Breast epithelium (tissue), 4 donors: ENCODE results near the gene KCNH5. TPM values are rescaled to one million over a fixed set of nuclear protein-coding genes. Genes with fewer than 3 reads are reported as not detected.
"Not testable (repeated sequence)": the region's sequence is repeated elsewhere in the genome, so short reads cannot be mapped to it uniquely, and the experiment has no call there.

Source experiments
- DNase-seq, 2 donors: peaks; one replicate each; pipeline ENCODE4 v3.0.0-alpha.2; 2019; ENCODE audit warnings: low spot score in 2 of 2
- H3K27ac ChIP-seq, 2 donors: fragments of 200-600 bp; sonication (generic) in 1 of 2; one replicate each; pipeline ENCODE4 v1.5.1; 2016 to 2019; ENCODE audit warnings: mild to moderate bottlenecking in 1 of 2
- H3K27me3 ChIP-seq, 2 donors: fragments of 200-600 bp; sonication (generic) in 1 of 2; one replicate each; pipeline versions ENCODE4 v1.5.1 to v1.6.0; 2017 to 2019; ENCODE audit warnings: control low read depth in 1 of 2, mild to moderate bottlenecking in 1 of 2
- H3K36me3 ChIP-seq: fragments of 200-600 bp; one replicate; pipeline ENCODE4 v1.5.1; 2019
- H3K4me1 ChIP-seq, 2 donors: fragments of 200-600 bp; sonication (generic); one replicate each; pipeline ENCODE4 v1.5.1; 2016 to 2019; ENCODE audit warnings: control low read depth in 1 of 2
- H3K4me3 ChIP-seq, 3 donors: fragments of 200-600 bp; sonication (generic); 1 replicate in 2 of 3; 2 replicates in 1 of 3; pipeline ENCODE4 v1.5.1; 2016 to 2019; ENCODE audit warnings: mild to moderate bottlenecking in 3 of 3, moderate library complexity in 2 of 3
- H3K9me3 ChIP-seq, 2 donors: fragments of 200-600 bp; sonication (generic) in 1 of 2; one replicate each; pipeline ENCODE4 v1.5.1; 2016 to 2019; ENCODE audit warnings: control low read depth in 1 of 2
- POLR2A ChIP-seq: fragments of 450-650 bp; IDR thresholded peaks from one replicate; pipeline ENCODE4 v1.6.1; 2016; ENCODE audit warnings: antibody characterized with exemption, mild to moderate bottlenecking, moderate library complexity
- POLR2AphosphoS5 ChIP-seq, 3 donors: sonication (generic); formaldehyde crosslinking; IDR thresholded peaks; one replicate each; pipeline ENCODE4 v1.6.1; 2017; ENCODE audit warnings: antibody characterized with exemption in 3 of 3
- intact Hi-C: fragments of 100-400 bp; cut with DNase I; formaldehyde crosslinking; loops from one replicate; pipeline ENCODE4 v1.15.1; 2023; ENCODE audit warnings: low total_unique reads
- total RNA-seq, 3 donors: library from RNA; depleted of rRNA; stranded (reverse); fragments of >200 nt; gene quantifications; one replicate each; pipeline ENCODE4 v1.1.0, GENCODE V29; 2016
- TF ChIP-seq, protein P1 (sequence below), 3 donors: fragments of 450-650 bp; IDR thresholded peaks; one replicate each; pipeline ENCODE4 v1.5.1; 2016 to 2017; ENCODE audit warnings: antibody characterized with exemption in 3 of 3, mild to moderate bottlenecking in 3 of 3, moderate library complexity in 3 of 3

The KCNH5 gene
- total RNA-seq, 3 donors from 2014 or later = 0.33 to 0.88 TPM; not detected in 1

DNA sequence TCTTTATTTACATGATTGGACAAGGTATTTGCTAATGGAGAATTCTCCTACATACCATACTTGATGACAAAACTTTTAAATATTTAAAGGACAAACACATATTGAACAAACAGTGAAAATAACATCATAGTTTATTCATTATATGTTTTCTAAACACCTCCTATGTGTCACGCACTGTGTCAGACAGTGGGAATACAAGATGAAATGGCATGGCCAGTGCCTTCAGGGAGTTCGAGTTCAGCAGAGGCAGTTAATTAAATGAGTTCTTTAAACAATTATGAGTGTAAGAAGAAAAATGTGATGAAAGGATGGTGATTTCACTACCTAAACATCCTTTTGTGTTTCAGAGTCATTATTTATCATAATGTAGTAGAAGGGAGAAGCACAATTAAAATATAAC is 159.8 kb downstream of the KCNH5 start:
- Histone ChIP-seq H3K27me3 (no peaks in the 10 kb centered on the region), H3K27ac (no peak overlapping the region), H3K4me3 (no peak overlapping the region), H3K9me3 (no peaks in the 10 kb centered on the region), H3K36me3 (no peaks in the 10 kb centered on the region), H3K4me1 (no peaks in the 10 kb centered on the region)
- intact Hi-C loops = no loop called here
- TF ChIP-seq POLR2A = no peak
- no peak for TF ChIP-seq POLR2AphosphoS5 (IDR thresholded peaks at IDR 0.05)
- TF ChIP-seq, protein P1, sequence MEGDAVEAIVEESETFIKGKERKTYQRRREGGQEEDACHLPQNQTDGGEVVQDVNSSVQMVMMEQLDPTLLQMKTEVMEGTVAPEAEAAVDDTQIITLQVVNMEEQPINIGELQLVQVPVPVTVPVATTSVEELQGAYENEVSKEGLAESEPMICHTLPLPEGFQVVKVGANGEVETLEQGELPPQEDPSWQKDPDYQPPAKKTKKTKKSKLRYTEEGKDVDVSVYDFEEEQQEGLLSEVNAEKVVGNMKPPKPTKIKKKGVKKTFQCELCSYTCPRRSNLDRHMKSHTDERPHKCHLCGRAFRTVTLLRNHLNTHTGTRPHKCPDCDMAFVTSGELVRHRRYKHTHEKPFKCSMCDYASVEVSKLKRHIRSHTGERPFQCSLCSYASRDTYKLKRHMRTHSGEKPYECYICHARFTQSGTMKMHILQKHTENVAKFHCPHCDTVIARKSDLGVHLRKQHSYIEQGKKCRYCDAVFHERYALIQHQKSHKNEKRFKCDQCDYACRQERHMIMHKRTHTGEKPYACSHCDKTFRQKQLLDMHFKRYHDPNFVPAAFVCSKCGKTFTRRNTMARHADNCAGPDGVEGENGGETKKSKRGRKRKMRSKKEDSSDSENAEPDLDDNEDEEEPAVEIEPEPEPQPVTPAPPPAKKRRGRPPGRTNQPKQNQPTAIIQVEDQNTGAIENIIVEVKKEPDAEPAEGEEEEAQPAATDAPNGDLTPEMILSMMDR (IDR thresholded peaks at IDR 0.05) = no peak
- no peak for DNase-seq

DNA sequence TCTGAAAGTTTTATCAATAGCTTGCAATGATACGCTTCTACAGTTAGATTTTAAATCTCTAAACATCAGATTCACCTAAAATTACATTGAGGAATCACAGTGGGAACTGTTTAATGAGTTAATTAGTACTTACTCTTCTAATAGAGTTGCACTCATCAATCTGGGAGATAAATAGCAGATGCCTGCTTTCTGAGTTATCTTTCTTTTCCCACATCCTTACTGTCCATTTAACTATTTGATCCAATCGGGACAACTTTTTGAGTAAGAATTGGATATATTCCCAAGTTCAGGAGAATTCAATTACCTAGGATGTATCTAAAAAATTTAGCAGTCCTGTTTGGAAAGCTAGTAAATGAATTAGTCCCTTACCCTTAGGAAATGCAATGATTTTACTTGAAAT is 162.3 kb downstream of the KCNH5 start:
- no peak overlapping the region for H3K27ac ChIP-seq
- H3K4me3 ChIP-seq = no peak overlapping the region
- DNase-seq = no peak

DNA sequence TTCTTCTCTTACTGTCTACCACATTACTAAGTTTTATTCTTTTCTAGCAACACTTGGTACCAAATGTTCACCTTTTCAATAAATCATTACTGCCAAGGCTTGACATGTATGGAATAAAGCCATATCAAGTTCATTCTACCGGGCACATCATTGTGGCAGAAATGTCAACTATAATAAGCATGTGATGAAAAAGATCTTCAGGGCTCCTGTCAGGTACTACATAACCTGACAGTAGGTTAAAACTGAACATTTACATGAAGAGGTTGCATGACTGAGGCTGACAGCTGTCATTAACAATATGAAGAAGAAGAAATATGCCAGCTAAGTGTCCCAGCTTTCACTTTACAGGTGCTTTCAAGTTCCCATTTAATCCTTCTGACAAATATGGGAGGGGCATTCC is 178.9 kb downstream of the KCNH5 start:
- Histone ChIP-seq H3K4me3 (no peak overlapping the region), H3K27me3 (no peaks in the 10 kb centered on the region), H3K27ac (no peak overlapping the region), H3K4me1 (no peaks in the 10 kb centered on the region), H3K9me3 (peaks cover 0 to 4% of the 10 kb centered on the region in 2 donors), H3K36me3 (no peaks in the 10 kb centered on the region)
- intact Hi-C loops = no loop called here
- TF ChIP-seq, protein P1 (IDR thresholded peaks at IDR 0.05) = no peak
- TF ChIP-seq POLR2A (no peak), POLR2AphosphoS5 (IDR thresholded peaks at IDR 0.05) (no peak)
- no peak for DNase-seq

More for the DNA sequence above, 162.3 kb downstream of the KCNH5 start:
- no peaks in the 10 kb centered on the region for H3K27me3 ChIP-seq
- H3K36me3 ChIP-seq = no peaks in the 10 kb centered on the region
- no peaks in the 10 kb centered on the region for H3K9me3 ChIP-seq
- no peaks in the 10 kb centered on the region for H3K4me1 ChIP-seq
- TF ChIP-seq POLR2A (no peak), POLR2AphosphoS5 (IDR thresholded peaks at IDR 0.05) (no peak)
- TF ChIP-seq, protein P1 (IDR thresholded peaks at IDR 0.05) = no peak
- intact Hi-C loops = no loop called here

DNA sequence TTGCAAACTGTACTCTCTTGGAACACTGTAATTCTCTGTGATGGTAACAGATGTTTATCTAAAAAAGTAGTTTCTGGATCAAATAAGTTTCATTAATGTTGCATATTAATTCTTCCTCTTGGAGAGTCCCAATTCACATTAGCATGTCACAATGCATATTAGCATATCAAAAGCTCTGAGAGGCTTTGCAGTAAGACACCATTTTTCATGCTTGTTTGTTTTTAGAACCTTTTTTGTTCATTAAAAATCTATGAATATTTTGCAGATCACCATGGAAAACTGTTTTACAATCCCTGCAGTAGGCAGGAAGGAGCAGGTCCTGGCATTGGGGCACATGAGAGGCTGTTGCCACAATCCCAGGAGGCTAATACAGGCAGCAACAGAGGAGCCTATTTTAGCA is 180.7 kb downstream of the KCNH5 start:
- no peaks in the 10 kb centered on the region for H3K4me1 ChIP-seq
- TF ChIP-seq, protein P1 (IDR thresholded peaks at IDR 0.05) = no peak
- TF ChIP-seq POLR2AphosphoS5 (IDR thresholded peaks at IDR 0.05) (no peak), POLR2A (no peak)
- peaks cover 0 to 4% of the 10 kb centered on the region in 2 donors for H3K9me3 ChIP-seq
- H3K36me3 ChIP-seq = no peaks in the 10 kb centered on the region
- no peak overlapping the region for H3K27ac ChIP-seq
- no peaks in the 10 kb centered on the region for H3K27me3 ChIP-seq
- H3K4me3 ChIP-seq = no peak overlapping the region
- intact Hi-C loops = no loop called here
- no peak for DNase-seq

DNA sequence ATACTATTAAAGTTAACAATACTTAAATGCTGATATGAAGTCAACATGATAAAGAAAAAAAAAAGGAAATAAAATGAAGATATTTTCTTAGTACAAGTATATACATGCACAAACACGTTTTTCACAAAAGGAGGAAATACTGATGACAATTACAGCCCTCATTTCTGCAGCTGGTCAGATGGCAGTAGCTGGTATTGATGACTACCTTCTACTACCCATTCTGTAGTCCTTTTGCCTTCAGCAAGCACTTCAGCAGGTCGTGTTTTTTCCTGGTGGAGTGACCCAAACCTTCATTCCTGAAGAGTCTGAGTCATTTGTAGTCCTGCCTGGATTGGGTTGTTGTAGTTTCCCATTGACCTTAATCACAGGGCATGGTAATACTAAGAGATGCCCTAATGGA is 187.2 kb downstream of the KCNH5 start:
- H3K27ac ChIP-seq, DNase-seq, H3K27me3 ChIP-seq, H3K36me3 ChIP-seq, H3K4me3 ChIP-seq, intact Hi-C loops, H3K9me3 ChIP-seq, H3K4me1 ChIP-seq: not testable (repeated sequence)

DNA sequence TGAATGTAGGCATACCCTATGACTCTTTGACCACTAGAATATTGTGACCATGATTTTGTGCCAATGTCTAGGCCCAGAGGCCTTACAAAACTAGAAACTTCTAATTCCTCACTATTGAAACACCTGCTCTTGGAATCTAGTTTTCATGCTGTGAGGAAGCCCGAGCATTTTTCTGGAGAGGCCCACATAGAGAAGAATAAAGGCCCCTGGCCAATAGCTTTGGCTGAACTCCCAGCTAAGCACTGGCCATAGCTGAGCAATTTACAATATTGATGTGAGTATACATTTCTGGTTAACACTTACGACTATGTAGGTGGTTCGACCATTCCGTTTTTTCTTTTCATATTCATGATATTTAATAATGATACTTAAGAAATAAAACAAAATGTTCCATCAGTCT is 190.3 kb downstream of the KCNH5 start:
- no peak overlapping the region for H3K27ac ChIP-seq
- no peaks in the 10 kb centered on the region for H3K9me3 ChIP-seq
- intact Hi-C loops = no loop called here
- no peaks in the 10 kb centered on the region for H3K27me3 ChIP-seq
- no peak overlapping the region for H3K4me3 ChIP-seq
- no peak for TF ChIP-seq POLR2A
- TF ChIP-seq POLR2AphosphoS5 (IDR thresholded peaks at IDR 0.05) = no peak
- TF ChIP-seq, protein P1 (IDR thresholded peaks at IDR 0.05) = no peak
- H3K36me3 ChIP-seq = no peaks in the 10 kb centered on the region
- H3K4me1 ChIP-seq = no peaks in the 10 kb centered on the region
- no peak for DNase-seq
